ENCODE data around the gene NUDT14.

GRCh38 chr14:105149146-105149781 is 31.8 kb downstream of the NUDT14 start:
- TF ChIP-seq CTCF (IDR thresholded peaks at IDR 0.05), result no peak
- no peak for TF ChIP-seq EP300 (IDR thresholded peaks at IDR 0.05)

All from ovary (tissue), 3 donors.